DMS 273 (cell line): ENCODE data around the gene MEGF11.

Experiments used
- DNase-seq: peaks from one replicate; lab custom pipeline; 2025; ENCODE audit not compliant: unreplicated experiment; lab: John Stamatoyannopoulos, UW

MEGF11 gene

DNA sequence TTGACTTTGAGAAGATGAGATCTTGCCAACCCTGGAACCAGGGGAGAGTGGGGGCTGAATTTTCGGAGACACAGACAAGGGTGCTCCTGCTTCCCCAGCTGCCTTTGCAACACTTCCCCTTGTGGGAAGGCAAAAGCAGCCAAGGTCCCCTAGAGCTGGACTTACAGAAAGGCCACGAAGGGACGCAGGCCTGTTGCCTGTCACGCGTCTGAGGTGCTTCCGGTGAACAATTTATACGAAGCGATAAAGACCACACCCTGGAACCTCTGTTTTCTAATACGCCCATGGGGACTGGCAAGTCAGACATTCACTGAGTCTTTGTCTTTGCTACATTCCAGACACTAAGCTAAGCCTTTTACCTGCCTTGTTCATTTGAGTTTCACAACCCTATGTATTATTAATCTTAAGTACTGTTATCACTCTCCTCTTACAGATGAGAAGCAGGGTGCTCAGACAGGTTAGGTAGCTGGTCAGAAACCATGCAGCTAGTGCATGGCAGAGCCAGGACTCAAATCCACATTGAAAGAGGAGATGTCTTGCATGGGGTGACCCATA, 13.2 kb downstream of the MEGF11 start:
- DNase-seq = no peak

DNA sequence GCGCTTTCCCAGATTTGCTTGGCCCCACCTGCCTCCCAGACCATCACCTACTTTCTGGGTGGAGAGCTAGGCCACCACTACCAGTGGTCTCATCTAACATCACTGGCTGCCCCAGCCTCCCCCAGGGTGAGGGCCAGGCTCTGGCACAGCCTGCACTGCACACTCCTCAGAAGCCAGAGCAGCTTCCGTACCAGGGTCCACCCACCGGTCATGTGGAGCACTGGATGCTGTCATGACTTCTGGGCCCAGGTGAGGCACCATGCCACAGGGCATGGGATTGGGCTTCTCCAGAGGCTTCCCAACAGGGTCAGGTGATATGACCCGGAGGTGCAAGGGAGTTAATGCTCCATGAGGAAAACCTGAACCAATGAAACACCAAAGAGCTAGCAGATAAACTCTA, 14.0 kb downstream of the MEGF11 start:
- DNase-seq = no peak

DNA sequence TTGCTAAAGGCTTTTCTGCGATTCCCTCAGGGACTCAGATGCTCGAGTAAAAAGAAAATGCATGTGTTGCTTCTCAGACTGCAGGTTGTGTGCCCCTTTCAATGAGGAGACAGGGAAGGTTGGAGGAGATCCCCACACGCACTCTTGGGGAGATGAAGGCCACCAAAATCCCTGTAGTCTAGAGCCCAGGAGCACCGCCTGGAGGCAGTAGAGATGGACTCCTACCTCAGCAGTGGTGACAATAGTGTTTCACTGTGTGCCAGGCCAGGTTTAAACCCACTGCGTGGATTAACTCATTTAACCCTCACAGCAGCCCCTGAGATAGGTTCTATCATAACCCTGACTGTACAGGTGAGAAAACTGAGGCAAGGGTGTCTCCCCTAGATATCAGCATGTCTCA, 15.2 kb downstream of the MEGF11 start:
- no peak for DNase-seq

DNA sequence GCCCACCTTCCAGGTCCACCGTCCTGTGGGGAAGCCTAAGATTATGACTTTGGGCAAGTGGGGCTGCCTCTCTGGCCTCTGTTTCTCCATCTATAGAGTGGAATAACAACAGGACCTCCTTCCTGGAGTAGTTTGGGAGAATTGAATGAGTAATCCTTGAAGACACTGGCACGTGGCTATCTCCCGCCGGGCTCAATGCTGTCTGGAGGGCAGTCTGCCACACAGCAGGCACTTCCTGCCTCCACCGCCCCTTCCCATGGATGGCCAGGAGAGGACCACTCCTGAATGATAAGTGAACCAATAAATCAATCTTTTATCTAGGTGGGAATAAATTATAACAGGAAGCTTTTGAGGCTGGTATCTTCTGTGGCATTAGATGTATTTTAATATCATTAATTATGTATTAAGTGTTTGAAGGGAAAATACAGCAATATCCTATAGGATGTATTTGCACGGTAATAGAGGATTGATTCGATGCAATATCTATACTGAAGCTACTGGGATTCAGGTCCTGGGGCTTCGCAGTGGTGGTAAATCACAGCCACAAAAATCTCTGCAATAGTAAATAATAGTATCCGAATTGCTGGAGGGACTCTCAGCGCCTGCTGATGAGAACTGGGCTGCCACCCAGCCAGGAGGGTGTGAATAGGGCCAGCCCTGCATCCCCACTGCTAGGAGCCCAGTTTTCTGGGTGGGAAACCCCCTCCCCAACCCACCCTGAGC, 15.9 kb downstream of the MEGF11 start:
- no peak for DNase-seq

DNA sequence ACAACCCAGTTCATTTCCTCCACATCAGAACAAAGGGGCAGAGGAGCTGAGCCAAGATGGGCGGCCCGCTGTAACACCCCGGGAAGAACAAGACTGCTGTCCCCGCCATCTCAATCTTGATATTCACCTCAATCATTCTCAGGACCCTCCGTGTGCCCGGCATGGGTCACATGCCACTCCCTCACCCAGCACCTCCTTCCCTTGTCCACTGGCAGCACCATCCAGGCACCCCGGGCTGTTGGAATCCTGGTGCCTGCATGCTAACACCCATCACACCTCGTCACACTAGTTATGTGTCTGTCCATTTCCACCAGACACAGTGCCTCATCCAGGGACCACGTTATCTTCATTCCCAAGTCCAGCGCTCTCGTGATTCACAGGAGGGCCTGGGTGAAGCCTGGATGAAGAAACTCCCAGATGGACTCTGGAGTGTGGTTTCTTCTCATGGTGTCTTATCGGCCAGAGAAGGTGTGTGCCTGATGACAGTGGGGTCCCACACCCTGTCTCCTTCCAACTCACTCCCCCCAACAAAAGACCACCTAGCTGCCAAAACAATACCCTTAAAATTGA, 16.7 kb downstream of the MEGF11 start:
- DNase-seq = no peak

DNA sequence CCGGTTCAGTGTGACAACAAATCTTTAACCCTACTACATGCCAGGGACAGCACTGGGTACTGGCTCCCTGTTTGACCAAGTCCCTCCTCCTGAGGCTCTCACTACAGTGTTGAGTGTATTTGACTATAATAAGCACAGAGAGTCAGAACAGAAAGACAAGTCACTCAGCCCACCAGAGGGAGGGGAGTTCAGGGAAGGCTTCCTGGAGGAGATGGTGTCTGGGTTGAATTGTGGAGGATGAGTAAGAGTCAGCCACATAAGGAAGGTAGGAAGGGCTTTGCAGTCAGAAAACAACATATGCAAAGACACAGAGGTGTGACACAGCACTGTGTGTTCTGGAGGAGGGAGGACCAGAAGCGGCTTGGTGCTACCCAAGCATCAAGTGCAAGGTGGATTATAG, 17.7 kb downstream of the MEGF11 start:
- DNase-seq = no peak

DNA sequence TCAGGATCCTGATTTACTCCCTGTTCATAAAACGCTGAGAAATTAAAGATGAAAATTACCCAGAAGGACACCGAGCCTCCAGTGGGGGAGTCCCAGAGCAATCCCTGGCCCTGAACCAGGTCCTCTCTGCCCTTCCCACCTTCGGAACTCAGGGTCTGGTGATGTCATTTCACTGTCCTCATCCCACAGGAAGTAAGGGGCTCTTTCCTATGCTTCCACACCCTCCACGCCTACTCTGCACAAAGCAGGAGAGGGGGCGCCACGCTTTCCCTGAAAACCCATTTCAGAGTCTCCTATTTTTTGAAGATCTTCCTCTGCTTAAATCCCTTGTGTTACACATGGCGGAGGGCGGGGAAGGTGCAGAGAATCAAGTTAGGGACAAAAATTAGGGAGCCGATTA, 18.8 kb downstream of the MEGF11 start:
- DNase-seq = no peak

DNA sequence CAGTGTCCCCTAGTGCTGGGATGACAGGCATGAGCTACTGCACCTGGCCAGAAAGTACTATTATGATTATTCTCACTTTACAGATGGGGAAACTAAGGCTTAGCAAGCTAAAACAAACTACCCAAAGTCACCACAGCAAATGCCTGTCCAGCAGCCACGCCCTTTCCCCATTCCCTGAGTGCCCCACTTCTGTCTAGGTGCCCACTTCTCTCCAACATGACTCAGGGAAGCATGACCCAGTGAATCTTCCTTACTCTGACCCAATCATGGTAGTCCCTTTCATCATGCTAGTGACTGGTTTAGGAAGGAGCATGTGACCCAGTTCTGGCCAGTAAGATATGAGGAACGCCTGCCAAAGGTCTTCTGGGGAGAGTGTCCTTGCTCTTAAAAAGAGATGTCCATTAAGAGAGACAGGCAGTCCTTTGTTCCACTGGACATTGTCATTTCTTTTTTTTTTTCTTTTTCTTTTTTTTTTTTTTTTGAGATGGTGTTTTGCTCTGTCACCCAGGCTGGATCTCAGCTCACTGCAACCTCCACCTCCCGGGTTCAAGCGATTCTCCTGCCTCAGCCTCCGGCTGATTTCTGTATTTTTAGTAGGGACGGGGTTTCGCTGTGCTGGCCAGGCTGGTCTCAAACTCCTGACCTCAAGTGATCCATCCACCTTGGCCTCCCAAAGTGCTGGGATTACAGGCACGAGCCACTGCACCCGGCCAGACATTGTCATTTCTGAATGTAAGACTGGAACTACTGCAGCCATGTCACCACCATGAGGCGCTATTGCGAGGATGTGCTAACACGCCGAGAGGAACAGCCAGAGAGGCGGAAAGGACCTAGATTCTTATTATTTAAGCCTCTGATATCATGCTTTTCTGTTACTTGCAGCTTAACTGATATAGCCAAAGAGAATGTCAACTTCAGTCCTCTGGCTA, 19.8 kb downstream of the MEGF11 start:
- DNase-seq = peak; percentile 12

DNA sequence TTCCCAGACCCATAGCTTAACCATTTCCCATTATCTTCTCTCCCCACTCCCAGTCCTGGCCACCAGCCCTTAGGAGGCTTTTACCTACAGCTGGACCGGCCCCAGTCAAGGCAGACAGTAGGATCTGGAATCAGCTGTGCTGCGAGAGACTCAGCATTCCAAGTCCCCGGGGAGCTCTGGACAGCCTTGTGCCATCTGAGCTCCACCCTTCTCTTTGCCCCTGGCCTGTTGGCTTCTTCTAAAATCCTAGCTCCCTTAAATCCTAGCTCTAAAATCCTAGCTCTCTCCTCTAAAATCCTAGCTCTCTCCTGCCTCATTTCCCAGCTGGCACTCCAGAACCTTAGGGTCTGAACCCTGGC, 21.3 kb downstream of the MEGF11 start:
- DNase-seq = peak; percentile 20

DNA sequence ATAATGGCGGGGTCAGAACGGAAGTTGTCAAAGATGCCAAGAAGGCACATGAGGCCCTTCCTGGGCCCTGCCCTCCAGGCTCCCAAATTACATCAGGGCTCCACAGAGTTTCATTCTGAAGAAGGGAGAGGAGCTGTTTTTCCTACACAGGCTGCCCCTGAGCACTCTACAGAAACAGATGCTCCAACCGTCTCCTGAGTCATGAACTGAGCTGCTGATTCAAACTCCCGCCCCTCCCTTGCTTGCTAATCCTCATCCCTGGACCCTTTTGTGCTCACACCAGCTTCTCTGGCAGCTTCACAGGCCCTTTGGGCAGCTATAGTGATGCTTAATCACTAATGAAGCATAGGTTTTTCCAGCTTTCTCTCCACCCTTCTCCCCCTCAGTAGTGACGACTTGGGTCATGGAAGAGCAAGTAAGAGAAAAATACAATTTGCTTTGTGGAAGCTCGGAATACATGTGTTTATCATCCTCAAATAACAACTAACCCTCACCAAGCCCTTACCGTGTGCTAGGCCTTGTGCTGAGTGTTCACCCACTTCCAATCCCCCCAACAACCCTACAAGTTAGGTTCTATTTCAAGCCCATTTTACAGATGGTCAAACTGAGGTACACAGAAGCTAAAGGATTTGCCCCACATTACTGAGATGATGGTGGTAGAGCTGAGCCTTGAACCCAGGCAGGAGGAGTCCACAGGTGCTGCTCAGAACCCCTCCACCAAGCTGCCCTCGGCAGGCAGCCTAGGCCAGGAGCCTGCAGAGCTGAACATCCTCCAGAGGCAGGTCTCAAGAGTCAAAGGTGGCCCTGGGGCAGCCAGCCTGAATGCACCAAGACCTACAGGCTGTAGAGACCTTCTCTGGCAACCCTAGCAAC, 21.9 kb downstream of the MEGF11 start:
- DNase-seq = peak; percentile 45

DNA sequence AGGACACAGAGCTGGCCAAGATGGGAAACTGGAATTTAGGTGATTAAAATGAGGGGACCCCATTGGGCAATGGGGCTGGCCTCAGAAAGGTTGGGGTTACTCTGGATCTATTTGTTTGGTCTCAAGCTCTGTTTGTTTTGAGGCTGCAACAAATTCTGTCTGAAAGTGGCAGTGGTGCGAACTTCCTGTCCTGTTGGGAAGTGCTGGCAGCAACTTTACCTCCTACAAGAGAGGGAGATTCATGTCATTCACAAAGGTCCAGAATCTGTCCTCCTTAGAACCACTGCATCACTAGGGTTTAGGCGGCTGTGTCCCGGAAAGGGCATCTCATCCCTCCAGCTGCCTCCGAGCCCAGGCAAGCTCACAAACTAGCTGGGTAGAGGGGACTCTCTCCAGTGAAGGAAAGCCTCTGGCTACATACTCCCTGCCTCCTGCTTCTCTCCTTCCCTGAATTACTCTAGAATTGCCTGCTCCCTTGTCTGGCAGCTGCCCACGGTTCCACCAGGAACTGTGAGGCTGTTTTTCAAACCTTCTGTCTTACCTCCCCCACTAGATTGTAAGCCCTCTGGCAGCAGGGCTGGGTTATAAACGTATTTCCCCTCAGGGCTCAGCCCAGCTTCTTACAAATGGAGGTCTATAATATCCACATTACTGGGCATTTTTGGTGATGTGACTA, 23.6 kb downstream of the MEGF11 start:
- DNase-seq = peak; percentile 55

DNA sequence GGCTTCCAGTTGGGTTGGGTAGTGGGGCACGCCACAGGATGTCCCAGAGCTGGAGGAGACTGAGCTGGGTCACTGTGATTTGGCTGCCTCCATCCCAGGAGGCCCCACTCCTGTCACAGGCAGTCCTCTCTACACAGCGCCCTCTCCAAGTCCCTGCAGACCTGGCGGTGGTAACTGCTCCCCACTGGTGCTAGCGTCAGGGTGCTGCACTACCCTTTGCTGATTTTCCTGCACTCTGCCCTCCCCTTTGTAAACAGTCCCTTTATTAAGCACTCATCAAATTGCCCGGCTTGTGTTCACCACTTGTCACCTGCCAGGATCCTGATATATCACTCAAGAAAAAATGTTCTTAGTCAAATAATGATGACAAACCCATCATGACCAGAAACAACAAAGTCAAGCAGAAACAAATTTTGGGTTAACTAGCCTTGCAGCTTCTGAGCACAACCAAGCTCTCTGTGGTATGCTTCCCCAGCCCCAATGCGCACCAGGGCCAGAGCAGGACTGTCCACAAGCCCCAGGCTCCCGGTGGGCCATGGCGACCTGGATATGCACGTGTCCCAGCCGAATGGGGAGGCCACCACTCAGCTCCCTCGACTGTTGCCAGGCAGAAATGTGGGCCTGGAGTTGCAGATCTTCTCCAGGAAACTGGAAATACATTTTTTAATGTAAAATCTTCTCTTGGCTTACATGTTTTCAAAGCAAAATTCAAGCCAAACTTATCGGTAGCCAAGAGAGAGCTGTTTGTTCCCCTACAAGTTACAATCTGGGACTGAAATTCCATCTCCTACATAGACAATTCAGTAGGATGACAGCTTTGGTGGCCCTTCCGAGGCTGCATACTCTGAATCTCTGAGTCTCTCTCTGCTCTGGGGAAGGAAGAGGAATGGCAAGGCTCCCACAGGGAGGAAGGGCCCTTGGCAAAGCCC, 24.5 kb downstream of the MEGF11 start:
- DNase-seq = no peak

DNA sequence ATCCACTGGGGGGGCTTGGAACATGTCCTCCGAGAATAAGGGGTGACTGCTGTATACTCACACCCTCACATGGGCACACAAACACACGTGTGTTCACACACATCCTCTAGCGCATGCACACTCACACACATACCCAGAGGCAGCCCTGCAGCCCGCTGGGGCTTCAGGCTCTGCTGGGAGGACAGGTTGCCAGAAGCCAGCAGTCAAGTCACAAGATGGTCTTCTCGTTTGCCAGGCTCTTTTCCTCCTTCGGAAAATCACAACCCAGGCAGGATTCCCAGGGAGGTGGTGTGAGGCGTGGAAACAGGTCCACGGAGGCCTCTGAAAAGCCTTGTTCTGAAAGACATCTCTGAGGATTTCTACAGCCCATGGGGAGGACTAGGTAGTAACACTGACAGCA, 26.8 kb downstream of the MEGF11 start:
- DNase-seq = no peak

DNA sequence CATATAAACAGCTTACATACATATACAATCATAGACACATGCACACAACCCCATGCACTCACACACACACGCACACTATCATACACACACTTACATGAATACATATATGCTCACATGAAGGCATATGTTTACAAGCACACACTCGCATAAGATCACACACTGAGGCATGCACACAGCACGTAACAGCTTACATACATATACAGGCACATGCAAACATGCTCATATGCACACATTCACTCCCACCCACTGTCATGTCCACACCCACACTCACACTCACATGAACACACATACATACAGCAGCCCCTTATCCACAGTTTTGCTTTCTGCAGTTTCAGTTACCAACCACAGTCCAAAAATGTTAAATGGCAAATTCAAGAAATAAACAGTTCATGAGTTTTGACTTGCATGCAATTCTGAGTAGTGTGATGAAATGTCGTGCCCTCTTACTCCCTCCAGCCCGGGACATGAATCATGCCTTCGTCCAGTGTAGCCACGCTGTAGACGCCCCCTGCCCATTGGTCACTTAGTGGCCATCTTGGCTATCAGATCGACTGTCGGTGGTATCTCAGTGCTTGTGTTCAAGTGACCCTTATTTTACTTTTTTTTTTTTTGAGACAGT, 27.8 kb downstream of the MEGF11 start:
- no peak for DNase-seq

DNA sequence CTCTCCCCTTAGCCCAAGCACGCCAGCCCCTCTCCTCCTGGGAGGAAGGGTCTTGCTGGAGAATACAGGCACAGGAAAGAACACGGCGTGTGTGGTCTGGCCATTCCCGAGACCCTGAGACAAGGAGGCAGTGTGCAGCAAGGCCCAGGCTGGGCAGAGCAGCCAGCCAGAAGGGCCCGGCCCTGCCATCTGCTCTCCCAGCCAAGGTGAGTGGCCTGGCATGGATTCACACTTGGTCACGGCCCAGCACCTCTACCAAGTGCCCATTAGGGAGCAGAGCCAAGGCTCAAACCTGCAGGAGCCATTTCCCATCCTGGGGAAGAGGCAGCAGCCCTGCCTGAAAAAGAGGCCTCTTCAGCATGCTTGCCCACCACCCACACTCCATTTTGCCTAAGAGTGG, 28.6 kb downstream of the MEGF11 start:
- peak; percentile 71 for DNase-seq

DNA sequence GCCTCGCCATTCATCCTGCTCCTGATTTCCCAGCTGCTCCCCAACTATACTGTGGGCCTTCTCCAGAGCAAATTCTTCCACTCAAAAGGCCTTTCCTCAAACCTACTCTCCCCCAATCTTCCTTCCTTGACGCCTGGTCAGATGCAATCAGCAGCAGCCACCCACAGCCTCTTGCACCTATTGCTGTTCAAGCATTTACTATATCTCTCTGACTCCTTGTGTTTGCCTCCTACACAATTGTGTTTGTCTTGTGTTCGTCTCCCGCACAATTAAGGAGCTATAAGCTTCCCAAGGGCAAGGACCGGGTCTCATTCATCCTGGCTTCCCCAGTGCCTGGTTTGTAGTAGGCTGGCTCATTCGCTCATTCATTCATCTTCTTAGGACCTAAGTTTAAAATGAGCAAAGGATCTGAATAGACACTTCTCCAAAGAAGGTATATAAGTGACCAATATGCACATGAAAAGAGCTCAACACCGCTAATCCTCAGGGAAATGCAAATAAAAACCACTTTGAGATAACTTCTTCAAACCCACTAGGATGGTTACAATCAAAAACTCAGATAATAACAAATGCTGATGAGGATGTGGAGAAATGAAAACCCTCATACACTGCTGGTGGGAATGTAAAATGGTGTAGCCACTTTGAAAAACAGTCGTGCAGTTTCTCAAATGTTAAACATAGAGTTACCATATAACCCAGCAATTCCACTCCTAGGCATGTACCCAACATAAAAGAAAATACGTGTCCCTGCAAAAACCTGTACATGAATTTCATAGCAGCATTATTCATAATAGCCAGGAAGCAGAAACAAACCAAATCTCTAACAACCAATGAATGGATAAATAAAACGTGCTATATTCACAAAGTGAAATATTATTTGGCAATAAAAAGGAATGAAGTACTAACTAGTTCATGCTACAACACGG, 31.0 kb downstream of the MEGF11 start:
- DNase-seq = no peak

DNA sequence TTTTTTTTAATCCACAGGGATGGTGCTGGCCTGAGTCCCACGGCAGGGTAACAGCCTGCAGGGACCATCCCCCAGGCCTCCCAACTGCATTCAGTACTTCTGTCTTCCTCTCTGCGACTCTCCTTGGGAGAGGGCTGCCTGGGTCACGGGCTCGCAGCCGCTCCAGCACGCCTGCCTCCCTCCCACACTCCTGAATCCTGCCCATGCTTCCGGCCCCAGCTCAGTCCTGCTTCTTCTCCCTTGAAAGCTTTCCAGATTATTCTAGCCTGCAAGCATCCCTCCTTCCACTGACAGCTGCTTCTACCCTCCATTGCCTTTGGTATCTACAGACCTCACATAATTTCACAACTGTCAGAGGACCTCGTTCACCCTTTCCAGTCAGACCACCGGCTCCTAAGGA, 32.4 kb downstream of the MEGF11 start:
- DNase-seq = no peak

DNA sequence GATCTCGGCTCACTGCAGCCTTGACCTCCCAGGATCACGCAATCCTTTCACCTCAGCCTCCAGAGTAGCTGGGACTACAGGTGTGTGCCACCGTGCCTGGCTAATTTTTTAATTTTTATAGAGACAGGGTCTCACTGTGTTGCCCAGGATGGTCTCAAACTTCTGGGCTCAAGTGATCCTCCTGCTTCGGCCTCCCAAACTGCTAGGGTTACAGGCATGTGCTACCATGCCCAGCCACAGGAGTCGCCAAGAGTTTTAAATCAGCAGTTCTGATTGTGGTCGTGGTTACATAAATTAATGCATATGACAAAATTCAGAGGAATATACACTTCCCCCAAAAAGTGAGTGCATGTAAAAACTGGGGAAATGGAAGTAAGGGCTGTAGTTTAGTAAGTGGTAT, 32.9 kb downstream of the MEGF11 start:
- no peak for DNase-seq
